AG10803 (cell line): ENCODE data around the gene CCL24.
"Not testable (repeated sequence)": the region's sequence is repeated elsewhere in the genome, so short reads cannot be mapped to it uniquely, and the experiment has no call there.

ENCODE experiments used
- DNase-seq: peaks from one replicate; pipeline ENCODE4 v3.0.0; 2010; ENCODE audit warnings: low read depth
- H3K4me3 ChIP-seq: 2 replicates; pipeline ENCODE4 v1.5.1; 2011; ENCODE audit warnings: mild to moderate bottlenecking, low read length, control low read depth
- TF ChIP-seq, protein P1 (sequence below): conservative IDR thresholded peaks from 2 replicates; pipeline ENCODE4 v1.5.1; 2011; ENCODE audit warnings: mild to moderate bottlenecking, low read length, control low read depth, inconsistent platforms

Gene CCL24

DNA sequence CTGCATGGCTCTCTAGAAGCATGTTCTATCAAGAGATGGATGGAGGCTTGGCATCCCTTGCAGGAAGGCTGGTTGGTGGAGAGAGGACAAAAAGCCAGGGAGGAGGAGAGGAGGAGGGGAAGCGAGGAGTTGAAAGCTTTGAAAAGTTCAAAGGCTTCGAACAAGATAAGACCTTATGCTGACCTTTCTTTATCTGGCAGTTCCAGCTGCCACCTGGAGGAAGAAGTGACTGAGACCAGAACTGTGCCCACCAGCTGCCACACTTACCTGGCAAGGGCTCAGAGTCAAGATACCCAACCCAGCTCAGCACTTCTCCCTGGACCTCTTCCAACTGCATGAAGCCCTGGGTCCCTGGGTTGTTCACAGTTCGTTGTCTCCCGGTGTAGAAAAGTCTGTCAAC lies 14.8 kb downstream of the CCL24 start:
- H3K4me3 ChIP-seq: no peak overlapping the region
- TF ChIP-seq, protein P1, sequence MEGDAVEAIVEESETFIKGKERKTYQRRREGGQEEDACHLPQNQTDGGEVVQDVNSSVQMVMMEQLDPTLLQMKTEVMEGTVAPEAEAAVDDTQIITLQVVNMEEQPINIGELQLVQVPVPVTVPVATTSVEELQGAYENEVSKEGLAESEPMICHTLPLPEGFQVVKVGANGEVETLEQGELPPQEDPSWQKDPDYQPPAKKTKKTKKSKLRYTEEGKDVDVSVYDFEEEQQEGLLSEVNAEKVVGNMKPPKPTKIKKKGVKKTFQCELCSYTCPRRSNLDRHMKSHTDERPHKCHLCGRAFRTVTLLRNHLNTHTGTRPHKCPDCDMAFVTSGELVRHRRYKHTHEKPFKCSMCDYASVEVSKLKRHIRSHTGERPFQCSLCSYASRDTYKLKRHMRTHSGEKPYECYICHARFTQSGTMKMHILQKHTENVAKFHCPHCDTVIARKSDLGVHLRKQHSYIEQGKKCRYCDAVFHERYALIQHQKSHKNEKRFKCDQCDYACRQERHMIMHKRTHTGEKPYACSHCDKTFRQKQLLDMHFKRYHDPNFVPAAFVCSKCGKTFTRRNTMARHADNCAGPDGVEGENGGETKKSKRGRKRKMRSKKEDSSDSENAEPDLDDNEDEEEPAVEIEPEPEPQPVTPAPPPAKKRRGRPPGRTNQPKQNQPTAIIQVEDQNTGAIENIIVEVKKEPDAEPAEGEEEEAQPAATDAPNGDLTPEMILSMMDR: no peak
- DNase-seq: no peak

DNA sequence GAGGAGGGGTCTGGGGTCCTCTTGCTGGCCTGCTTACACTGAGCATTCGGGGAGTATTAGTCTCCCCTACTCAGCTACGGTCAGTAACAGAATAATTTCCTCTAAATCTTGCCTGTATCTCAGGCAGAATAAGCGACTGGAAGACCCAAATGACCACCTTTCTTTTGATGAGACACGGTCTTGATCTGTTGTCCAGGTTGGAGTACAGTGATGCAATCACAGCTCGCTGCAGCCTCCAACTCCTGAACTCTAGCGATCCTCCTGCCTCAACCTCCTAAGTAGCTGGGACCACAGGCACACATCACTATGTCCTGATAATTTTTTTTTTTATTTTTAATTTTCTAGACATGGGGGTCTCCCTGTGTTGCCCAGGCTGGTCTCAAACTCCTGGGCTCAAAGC lies 17.2 kb downstream of the CCL24 start:
- TF ChIP-seq, protein P1: no peak
- H3K4me3 ChIP-seq: no peak overlapping the region
- no peak for DNase-seq

DNA sequence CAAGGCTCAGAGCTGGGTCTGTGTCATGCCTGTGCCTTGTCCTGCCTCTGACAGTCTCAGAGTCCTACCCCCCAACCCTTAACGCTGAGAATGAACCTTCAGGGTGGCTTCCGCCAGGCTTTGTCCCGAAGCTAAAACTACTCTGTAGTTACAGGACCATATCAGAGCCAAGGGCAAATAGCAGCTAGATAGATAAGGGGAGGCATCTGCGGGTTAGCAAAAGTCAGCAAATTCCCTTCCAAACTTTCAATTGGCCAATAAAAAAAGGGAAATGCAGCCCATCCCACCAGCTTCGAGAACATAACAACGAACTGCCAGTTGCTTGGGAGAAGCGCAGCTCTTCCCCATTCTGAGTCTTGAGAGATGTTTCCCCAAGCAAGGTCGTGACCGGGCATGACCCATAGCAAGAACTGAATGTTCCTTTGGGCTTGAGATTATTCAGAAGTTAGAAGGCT lies 17.7 kb downstream of the CCL24 start:
- H3K4me3 ChIP-seq: no peak overlapping the region
- TF ChIP-seq, protein P1: no peak
- no peak for DNase-seq

DNA sequence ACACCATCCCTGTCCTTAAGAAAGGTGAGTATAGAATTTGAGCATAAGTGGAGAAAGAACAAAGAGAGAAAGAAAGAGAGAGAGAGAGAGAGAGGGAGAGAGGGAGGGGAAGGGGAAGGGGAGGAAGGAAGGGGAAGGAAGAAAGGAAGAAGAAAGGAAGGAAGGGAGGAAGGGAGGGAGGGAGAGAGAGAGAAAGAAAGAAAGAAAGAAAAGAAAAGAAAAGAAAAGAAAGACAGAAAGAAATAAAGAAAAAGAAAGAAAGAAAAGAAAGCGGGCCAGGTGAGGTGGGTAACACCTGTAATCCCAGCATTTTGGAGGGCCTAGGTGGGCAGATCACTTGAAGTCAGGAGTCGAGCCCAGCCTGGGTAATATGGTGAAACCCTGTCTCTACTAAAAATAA lies 19.9 kb downstream of the CCL24 start:
- TF ChIP-seq, protein P1: no peak
- no peak for DNase-seq

DNA sequence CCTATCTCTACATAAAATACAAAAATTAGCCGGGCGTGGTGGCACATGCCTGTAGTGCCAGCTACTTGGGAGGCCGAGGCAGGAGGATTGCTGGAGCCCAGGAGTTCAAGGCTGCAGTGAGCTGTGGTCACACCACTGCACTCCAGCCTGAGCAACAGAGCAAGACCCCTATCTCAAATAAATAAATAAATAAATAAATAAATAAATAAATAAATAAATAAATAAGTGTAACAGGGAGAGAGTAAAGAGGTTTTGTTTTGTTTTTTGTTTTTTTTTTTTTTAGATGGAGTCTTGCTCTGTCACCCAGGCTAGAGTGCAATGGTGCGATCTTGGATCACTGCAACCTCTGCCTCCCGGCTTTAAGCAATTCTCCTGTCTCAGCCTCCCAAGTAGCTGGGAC lies 21.0 kb downstream of the CCL24 start:
- DNase-seq: not testable (repeated sequence)

More for the DNA sequence above, 19.9 kb downstream of the CCL24 start:
- no peak overlapping the region for H3K4me3 ChIP-seq

DNA sequence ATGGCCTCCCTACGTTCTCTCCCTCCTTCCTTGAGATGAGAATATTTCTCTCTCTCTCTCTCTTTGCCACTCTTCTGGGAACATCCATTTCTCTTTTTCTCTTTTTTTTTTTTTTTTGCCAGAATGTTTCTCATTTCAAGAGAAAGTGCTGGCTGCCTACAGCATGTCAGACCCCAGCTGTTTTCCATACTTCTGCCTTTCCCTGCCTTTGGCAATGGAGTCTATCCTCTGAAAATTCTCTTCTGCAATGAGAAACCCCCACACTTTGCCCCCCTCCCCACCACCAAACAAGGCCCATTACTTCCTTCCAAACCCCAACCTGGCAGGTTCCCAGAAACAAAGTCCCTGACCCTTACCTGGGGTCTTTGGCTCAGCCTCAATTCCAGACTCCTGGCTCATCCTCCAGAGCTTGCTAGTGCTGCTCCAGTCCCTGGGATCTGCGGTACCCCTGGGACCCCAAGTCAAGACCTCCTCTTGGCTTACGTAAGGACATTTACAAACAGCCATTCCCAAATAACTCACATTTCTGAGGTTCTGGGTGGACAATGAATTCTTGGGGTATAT lies 24.2 kb downstream of the CCL24 start:
- H3K4me3 ChIP-seq: no peak overlapping the region
- TF ChIP-seq, protein P1: no peak
- peak; percentile 22 for DNase-seq

More for the DNA sequence above, 21.0 kb downstream of the CCL24 start:
- H3K4me3 ChIP-seq: not testable (repeated sequence)

DNA sequence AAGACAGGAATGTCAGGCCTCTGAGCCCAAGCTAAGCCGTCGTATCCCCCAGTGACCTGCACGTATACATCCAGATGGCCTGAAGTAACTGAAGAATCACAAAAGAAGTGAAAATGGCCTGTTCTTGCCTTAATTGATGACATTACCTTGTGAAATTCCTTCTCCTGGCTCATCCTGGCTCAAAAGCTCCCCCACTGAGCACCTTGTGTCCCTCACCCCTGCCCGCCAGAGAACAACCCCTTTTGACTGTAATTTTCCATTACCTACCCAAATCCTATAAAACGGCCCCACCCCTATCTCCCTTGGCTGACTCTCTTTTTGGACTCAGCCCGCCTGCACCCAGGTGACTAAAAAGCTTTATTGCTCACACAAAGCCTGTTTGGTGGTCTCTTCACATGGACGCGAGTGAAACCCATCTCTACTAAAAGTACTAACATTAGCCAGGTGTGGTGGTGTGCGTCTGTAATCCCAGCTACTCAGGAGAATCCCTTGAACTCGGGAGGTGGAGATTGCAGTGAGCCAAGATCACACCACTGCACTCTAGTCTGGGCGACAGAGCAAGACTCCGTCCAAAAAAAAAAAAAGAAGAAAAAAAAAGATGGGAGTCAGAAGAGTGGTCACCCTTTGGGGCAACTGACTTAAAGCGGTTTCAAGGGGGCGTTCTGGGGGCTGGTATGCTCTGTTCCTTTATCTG lies 25.3 kb downstream of the CCL24 start:
- not testable (repeated sequence) for H3K4me3 ChIP-seq, DNase-seq

DNA sequence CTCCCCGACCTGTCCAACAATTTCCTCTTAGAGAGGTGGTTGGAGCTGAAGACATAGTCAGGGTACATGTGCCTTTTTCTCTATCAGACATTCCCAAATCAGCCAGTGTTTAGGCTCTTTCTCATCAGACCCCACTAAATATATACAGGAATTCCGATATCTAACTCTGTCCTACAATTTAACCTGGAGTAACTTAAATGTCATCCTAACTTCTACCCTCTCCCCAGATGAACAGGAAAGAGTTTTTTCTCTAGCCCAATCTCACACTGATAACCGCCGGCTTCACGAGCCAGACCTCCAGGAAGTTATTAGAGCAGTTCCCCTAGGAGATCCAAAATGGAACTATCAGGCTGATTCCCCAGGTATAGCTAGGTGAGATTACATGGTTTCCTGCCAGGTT lies 30.5 kb downstream of the CCL24 start:
- DNase-seq: not testable (repeated sequence)

DNA sequence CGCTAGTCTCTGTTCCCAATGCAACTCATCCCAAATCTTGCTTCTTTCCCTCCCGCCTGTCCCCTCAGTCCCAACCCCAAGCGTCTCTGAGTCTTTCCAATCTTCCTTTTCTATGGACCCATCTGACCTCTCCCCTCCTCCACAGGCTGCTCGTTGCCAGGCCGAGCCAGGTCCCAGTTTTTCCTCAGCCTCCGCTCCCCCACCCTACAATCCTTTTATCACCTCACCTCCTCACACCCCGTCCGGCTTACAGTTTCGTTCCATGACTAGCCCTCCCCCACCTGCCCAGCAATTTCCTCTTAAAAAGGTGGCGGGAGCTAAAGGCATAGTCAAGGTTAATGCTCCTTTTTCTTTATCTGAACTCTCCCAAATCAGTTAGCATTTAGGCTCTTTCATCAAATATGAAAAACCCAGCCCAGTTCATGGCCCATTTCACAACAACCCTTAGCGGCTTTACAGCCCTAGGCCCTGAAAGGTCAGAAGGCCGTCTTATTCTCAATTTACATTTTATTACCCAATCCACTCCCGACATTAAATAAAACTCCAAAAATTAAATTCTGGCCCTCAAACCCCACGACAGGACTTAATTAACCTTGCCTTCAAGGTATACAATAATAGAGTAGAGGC lies 32.8 kb downstream of the CCL24 start:
- not testable (repeated sequence) for DNase-seq, H3K4me3 ChIP-seq

More for the DNA sequence above, 30.5 kb downstream of the CCL24 start:
- not testable (repeated sequence) for H3K4me3 ChIP-seq

DNA sequence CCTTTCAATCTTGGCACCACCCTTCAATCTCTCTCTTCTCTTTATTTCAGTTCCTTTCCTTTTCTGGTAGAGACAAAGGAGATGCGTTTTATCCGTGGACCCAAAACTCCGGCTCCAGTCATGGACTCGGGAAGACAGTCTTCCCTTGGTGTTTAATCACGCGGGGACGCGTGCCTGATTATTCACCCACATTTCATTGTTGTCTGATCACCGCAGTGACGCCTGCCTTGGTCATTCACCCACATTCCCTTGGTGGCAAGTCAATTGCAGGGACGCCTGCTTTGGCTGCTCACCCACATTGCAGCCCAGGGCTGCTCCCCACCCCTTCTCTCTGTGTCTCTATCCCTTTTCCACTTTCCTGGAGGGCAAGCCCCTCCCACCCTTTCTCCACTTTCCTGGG lies 34.1 kb downstream of the CCL24 start:
- not testable (repeated sequence) for H3K4me3 ChIP-seq
- peak; percentile 53 for DNase-seq

DNA sequence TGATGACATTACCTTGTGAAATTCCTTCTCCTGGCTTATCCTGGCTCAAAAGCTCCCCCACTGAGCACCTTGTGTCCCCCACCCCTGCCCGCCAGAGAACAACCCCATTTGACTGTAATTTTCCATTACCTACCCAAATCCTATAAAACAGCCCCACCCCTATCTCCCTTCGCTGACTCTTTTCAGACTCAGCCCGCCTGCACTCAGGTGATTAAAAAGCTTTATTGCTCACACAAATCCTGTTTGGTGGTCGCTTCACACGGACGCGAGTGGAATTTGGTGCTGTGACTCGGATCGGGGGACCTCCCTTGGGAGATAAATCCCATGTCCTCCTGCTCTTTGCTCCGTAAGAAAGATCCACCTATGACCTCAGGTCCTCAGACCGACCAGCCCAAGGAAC lies 34.6 kb downstream of the CCL24 start:
- not testable (repeated sequence) for DNase-seq, H3K4me3 ChIP-seq
